C4-2B (cell line): Measurements from ENCODE around the gene SBNO2.

Experiments used
- H3K27ac ChIP-seq: fragments of 450-650 bp; 2 replicates; pipeline ENCODE4 v1.5.1; 2017
- CTCF ChIP-seq: fragments of 450-650 bp; conservative IDR thresholded peaks from 2 replicates; pipeline ENCODE4 v1.5.1; 2017; ENCODE audit warnings: mild to moderate bottlenecking
- ZFX ChIP-seq: fragments of 450-650 bp; IDR thresholded peaks from 2 replicates; pipeline ENCODE4 v1.6.1; 2017

The SBNO2 gene

GRCh38 chr19:1061987-1062386 lies 112.1 kb downstream of the SBNO2 start:
- no peak overlapping the region for H3K27ac ChIP-seq
- TF ChIP-seq CTCF (no peak), ZFX (no peak)

- no peak for TF ChIP-seq ZFX
Observed at GRCh38 chr19:1060689-1061088, 113.4 kb downstream of the SBNO2 start.

GRCh38 chr19:1058112-1058511 lies 116.0 kb downstream of the SBNO2 start:
- TF ChIP-seq ZFX (no peak), CTCF (no peak)
- H3K27ac ChIP-seq, result no peak overlapping the region

More at GRCh38 chr19:1060689-1061088, 113.4 kb downstream of the SBNO2 start:
- H3K27ac ChIP-seq, result no peak overlapping the region
